K562 (cell line): ENCODE data around the gene PLEKHA8. TPM values are rescaled to one million over a fixed set of nuclear protein-coding genes. Genes with fewer than 3 reads are reported as not detected.

Experiments used
- EGR1 ChIP-seq: fragments of 450-650 bp; conservative IDR thresholded peaks from 2 replicates; pipeline ENCODE4 v1.6.1; 2017; ENCODE audit warnings: mild to moderate bottlenecking
- SOX6 ChIP-seq: fragments of 450-650 bp; IDR thresholded peaks from 2 replicates; pipeline ENCODE4 v1.6.1; 2014; ENCODE audit warnings: mild to moderate bottlenecking
- ZNF766 ChIP-seq: fragments of 200-800 bp; sonication (Bioruptor generic); conservative IDR thresholded peaks from 2 replicates; pipeline ENCODE4 v1.6.1; 2016; ENCODE audit warnings: missing genetic modification characterization, missing compliant biosample characterization
- polyA plus RNA-seq, 8 experiments: library from polyadenylated mRNA; depleted of rRNA in 4 of 8; stranded (reverse) in 5 of 8; unstranded in 3 of 8; fragments of >200 nt; fragmentation: Nextera tagmentation in 2 of 8; fragmentation: Illumina TruSeq in 1 of 8; extraction: Ambion mirVana in 2 of 8; extraction: Trizol in 1 of 8; gene quantifications; 2 replicates each; pipeline versions ENCODE4 v1.2.1 to v1.2.3, GENCODE V29; 2011 to 2014; ENCODE audit warnings: inconsistent platforms in 1 of 8, missing spikeins in 1 of 8
- total RNA-seq, 7 experiments: library from RNA; depleted of rRNA in 6 of 7; stranded (reverse); fragments of >200 nt in 6 of 7; fragmentation: Illumina TruSeq in 2 of 7; extraction: Trizol in 2 of 7; gene quantifications; 2 replicates each; pipeline versions ENCODE4 v1.2.1 to v1.2.3, GENCODE V29; 2011 to 2021; ENCODE audit warnings: low replicate concordance in 1 of 7
- TF ChIP-seq, protein P1 (sequence below), 3 experiments: fragments of 200-800 bp in 1 of 3; sonication (Bioruptor generic) in 1 of 3; sonication (generic) in 1 of 3; formaldehyde crosslinking in 1 of 3; IDR thresholded peaks; 2 replicates each; pipeline versions ENCODE4 v1.6.1 to v1.8.0; 2016 to 2022; ENCODE audit warnings: mild to moderate bottlenecking in 2 of 3, missing compliant biosample characterization in 2 of 3, missing genetic modification characterization in 2 of 3, missing genetic modification reagents in 1 of 3
- TF ChIP-seq, protein P2 (sequence below), 2 experiments: fragments of 450-650 bp; IDR thresholded peaks; 2 replicates each; pipeline ENCODE4 v1.6.1; 2016; ENCODE audit warnings: mild to moderate bottlenecking in 2 of 2, borderline replicate concordance in 1 of 2, low read depth in 1 of 2, moderate library complexity in 1 of 2
- TF ChIP-seq, protein P3 (sequence below): fragments of 250-450 bp; sonication (Bioruptor Pico); IDR thresholded peaks from 2 replicates; pipeline ENCODE4 v1.5.0; 2021
- TF ChIP-seq, protein P4 (sequence below): IDR thresholded peaks from 2 replicates; pipeline ENCODE4 v1.6.1; 2014; ENCODE audit warnings: antibody characterized with exemption
- TF ChIP-seq, protein P5 (sequence below), 2 experiments: fragments of 200-800 bp in 1 of 2; sonication (Bioruptor generic) in 1 of 2; sonication (generic) in 1 of 2; formaldehyde crosslinking in 1 of 2; IDR thresholded peaks in 1 of 2; conservative IDR thresholded peaks in 1 of 2; 2 replicates each; pipeline versions ENCODE4 v1.5.0 to v1.6.1; 2016 to 2020; ENCODE audit warnings: missing compliant biosample characterization in 1 of 2, missing genetic modification characterization in 1 of 2, missing genetic modification reagents in 1 of 2
- TF ChIP-seq, protein P6 (sequence below): fragments of 450-650 bp; IDR thresholded peaks from 2 replicates; pipeline ENCODE4 v1.6.1; 2016

PLEKHA8 gene
- total and polyA plus RNA-seq, 9 of the 15 experiments (the other 6 are each of a cell fraction or from before 2014, with no cell fraction given), result 3.2 to 16.3 (median 11.8) TPM

DNA sequence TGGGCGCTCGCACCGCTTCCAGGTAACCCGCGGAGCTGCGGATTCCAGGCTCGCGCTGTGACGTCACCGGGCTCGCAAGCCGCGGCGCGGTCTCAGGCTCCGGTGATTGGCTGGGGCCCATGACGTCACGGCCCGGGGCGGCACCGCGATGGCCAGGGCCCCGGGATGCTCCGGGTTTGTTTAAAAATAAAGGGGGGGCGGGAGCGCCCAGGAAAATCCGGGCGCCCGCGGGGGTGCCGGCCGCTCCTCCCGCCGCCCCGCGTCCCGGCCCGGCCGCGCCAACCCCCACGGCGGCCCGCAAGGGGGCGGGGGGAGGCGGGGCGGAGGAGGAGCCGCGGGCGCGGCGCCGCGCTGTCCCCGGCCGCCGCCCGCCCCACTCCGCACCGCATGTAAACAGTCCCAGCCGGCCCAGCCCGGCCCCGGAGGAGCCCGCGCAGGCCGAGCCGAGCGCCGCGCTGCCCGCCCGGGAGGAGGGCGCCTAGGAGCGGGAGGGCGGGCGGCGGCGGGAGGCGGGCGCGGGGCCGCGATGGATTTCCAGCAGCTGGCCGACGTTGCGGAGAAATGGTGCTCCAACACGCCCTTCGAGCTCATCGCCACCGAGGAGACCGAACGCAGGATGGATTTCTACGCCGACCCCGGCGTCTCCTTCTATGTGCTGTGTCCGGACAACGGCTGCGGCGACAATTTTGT lies 106.5 kb downstream of the PLEKHA8 start, which contains the start of gene MTURN (continued):
- TF ChIP-seq, protein P1, sequence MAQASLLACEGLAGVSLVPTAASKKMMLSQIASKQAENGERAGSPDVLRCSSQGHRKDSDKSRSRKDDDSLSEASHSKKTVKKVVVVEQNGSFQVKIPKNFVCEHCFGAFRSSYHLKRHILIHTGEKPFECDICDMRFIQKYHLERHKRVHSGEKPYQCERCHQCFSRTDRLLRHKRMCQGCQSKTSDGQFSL (CRISPR knock-in tag; IDR thresholded peaks at IDR 0.05), result no peak
- TF ChIP-seq, protein P1 (tag; IDR thresholded peaks at IDR 0.05), result no peak
- TF ChIP-seq, protein P2, sequence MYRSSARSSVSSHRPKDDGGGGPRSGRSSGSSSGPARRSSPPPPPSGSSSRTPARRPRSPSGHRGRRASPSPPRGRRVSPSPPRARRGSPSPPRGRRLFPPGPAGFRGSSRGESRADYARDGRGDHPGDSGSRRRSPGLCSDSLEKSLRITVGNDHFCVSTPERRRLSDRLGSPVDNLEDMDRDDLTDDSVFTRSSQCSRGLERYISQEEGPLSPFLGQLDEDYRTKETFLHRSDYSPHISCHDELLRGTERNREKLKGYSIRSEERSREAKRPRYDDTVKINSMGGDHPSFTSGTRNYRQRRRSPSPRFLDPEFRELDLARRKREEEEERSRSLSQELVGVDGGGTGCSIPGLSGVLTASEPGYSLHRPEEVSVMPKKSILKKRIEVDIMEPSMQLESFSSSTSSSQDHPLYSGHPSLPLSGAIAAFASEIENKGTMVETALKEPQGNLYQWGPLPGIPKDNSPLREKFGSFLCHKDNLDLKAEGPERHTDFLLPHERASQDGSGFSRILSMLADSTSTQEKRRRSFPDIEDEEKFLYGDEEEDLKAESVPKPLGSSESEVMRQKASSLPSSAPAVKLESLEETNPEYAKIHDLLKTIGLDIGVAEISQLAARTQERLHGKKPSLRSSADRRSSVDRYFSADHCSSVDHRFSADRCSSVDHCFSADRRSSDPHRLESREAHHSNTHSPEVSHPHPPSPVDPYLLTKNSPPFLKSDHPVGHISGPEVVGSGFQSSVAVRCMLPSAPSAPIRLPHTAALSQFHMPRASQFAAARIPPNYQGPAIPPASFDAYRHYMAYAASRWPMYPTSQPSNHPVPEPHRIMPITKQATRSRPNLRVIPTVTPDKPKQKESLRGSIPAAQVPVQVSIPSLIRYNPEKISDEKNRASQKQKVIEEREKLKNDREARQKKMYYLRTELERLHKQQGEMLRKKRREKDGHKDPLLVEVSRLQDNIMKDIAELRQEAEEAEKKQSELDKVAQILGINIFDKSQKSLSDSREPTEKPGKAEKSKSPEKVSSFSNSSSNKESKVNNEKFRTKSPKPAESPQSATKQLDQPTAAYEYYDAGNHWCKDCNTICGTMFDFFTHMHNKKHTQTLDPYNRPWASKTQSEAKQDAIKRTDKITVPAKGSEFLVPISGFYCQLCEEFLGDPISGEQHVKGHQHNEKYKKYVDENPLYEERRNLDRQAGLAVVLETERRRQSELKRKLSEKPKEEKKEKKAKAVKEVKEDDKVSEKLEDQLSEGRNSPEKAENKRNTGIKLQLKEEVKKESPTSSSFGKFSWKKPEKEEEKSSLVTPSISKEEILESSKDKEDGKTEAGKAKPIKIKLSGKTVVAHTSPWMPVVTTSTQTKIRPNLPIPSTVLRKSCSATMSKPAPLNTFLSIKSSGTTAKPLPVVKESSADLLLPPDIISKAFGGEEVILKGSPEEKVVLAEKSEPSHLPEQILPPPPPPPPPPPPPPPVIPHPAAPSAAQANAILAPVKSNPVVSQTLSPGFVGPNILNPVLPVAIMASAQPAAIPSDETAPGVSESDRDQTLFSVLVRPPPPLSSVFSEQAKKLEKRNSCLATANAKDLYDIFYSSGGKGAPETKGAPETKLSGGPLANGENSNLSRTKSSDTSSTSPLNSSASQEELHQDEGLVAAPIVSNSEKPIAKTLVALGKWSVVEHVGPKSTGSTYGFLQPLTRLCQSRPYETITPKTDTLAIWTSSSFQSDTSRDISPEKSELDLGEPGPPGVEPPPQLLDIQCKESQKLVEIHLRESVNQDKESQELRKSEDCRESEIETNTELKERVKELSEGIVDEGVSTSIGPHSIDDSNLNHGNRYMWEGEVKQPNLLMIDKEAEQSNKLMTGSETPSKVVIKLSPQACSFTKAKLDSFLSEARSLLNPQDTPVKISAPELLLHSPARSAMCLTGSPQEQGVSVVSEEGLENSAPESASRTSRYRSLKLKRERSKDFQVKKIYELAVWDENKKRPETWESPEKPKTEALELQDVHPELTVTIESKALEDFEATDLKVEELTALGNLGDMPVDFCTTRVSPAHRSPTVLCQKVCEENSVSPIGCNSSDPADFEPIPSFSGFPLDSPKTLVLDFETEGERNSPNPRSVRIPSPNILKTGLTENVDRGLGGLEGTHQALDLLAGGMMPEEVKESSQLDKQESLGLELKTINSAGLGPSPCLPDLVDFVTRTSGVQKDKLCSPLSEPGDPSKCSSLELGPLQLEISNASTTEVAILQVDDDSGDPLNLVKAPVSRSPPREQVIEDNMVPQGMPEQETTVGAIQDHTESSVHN (IDR thresholded peaks at IDR 0.05; ENCODE audit: borderline replicate concordance in 1 of 2, low read depth in 1 of 2), result no peak
- TF ChIP-seq, protein P3, sequence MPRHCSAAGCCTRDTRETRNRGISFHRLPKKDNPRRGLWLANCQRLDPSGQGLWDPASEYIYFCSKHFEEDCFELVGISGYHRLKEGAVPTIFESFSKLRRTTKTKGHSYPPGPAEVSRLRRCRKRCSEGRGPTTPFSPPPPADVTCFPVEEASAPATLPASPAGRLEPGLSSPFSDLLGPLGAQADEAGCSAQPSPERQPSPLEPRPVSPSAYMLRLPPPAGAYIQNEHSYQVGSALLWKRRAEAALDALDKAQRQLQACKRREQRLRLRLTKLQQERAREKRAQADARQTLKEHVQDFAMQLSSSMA, result no peak
- no peak for TF ChIP-seq ZNF766 (CRISPR knock-in tag)
- TF ChIP-seq, protein P4, sequence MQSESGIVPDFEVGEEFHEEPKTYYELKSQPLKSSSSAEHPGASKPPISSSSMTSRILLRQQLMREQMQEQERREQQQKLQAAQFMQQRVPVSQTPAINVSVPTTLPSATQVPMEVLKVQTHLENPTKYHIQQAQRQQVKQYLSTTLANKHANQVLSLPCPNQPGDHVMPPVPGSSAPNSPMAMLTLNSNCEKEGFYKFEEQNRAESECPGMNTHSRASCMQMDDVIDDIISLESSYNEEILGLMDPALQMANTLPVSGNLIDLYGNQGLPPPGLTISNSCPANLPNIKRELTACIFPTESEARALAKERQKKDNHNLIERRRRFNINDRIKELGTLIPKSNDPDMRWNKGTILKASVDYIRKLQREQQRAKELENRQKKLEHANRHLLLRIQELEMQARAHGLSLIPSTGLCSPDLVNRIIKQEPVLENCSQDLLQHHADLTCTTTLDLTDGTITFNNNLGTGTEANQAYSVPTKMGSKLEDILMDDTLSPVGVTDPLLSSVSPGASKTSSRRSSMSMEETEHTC, result no peak
- no peak for TF ChIP-seq SOX6
- no peak for TF ChIP-seq EGR1
- TF ChIP-seq, protein P5, sequence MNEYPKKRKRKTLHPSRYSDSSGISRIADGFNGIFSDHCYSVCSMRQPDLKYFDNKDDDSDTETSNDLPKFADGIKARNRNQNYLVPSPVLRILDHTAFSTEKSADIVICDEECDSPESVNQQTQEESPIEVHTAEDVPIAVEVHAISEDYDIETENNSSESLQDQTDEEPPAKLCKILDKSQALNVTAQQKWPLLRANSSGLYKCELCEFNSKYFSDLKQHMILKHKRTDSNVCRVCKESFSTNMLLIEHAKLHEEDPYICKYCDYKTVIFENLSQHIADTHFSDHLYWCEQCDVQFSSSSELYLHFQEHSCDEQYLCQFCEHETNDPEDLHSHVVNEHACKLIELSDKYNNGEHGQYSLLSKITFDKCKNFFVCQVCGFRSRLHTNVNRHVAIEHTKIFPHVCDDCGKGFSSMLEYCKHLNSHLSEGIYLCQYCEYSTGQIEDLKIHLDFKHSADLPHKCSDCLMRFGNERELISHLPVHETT (CRISPR knock-in tag; conservative IDR thresholded peaks at IDR 0.05 in 1 of 2, IDR thresholded peaks at IDR 0.05 in 1 of 2), result peak in 1 of 2 experiments; percentile 75; a peak in 2 of 4 replicates
- TF ChIP-seq, protein P6, sequence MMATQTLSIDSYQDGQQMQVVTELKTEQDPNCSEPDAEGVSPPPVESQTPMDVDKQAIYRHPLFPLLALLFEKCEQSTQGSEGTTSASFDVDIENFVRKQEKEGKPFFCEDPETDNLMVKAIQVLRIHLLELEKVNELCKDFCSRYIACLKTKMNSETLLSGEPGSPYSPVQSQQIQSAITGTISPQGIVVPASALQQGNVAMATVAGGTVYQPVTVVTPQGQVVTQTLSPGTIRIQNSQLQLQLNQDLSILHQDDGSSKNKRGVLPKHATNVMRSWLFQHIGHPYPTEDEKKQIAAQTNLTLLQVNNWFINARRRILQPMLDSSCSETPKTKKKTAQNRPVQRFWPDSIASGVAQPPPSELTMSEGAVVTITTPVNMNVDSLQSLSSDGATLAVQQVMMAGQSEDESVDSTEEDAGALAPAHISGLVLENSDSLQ, result no peak
